Gastroesophageal sphincter (tissue), 3 donors: ENCODE data around the gene COPZ2.

Experiments
- EP300 ChIP-seq: sonication (generic); formaldehyde crosslinking; IDR thresholded peaks from one replicate; pipeline ENCODE4 v1.6.1; 2017; ENCODE audit warnings: antibody characterized with exemption, mild to moderate bottlenecking
- POLR2A ChIP-seq, 2 donors: fragments of 450-650 bp; IDR thresholded peaks; one replicate each; pipeline ENCODE4 v1.6.1; 2017; ENCODE audit warnings: antibody characterized with exemption in 2 of 2, mild to moderate bottlenecking in 2 of 2, moderate library complexity in 1 of 2
- POLR2AphosphoS5 ChIP-seq: sonication (generic); formaldehyde crosslinking; IDR thresholded peaks from one replicate; pipeline ENCODE4 v1.6.1; 2017; ENCODE audit warnings: antibody characterized with exemption
- TF ChIP-seq, protein P1 (sequence below), 4 experiments: fragments of 200-600 bp in 2 of 4; fragments of 450-650 bp in 2 of 4; sonication (generic) in 1 of 4; IDR thresholded peaks; one replicate each; pipeline ENCODE4 v1.5.1; 2017 to 2019; ENCODE audit warnings: antibody characterized with exemption in 4 of 4, mild to moderate bottlenecking in 2 of 4, moderate library complexity in 2 of 4

DNA sequence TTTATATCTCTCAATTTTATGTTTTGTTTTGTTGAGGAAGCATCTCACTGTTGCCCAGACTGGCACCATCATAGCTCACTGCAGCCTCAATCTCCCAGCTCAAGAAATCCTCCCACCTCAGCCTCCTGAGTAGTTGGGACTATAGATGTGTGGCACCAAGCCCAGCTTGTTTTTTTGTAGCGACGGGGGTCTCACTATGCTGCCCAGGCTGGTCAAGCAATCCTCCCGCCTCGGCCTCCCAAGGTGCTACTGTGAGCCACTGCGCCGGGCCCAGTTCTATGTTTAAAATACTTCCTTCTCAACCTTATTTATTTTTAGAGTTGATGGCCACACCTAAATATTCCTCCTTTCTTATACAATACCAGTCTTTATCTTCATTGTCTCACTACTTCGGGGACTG lies 8.7 kb upstream of the COPZ2 start:
- TF ChIP-seq, protein P1, sequence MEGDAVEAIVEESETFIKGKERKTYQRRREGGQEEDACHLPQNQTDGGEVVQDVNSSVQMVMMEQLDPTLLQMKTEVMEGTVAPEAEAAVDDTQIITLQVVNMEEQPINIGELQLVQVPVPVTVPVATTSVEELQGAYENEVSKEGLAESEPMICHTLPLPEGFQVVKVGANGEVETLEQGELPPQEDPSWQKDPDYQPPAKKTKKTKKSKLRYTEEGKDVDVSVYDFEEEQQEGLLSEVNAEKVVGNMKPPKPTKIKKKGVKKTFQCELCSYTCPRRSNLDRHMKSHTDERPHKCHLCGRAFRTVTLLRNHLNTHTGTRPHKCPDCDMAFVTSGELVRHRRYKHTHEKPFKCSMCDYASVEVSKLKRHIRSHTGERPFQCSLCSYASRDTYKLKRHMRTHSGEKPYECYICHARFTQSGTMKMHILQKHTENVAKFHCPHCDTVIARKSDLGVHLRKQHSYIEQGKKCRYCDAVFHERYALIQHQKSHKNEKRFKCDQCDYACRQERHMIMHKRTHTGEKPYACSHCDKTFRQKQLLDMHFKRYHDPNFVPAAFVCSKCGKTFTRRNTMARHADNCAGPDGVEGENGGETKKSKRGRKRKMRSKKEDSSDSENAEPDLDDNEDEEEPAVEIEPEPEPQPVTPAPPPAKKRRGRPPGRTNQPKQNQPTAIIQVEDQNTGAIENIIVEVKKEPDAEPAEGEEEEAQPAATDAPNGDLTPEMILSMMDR (IDR thresholded peaks at IDR 0.05) = no peak
- no peak for TF ChIP-seq POLR2AphosphoS5
- no peak for TF ChIP-seq EP300
- TF ChIP-seq POLR2A (IDR thresholded peaks at IDR 0.05) = no peak
